Activated CD8-positive, alpha-beta T cell treated with anti-CD3 and anti-CD28 coated beads for 36 hours (primary cell): ENCODE measurements around the gene AHNAK. TPM values are rescaled to one million over a fixed set of nuclear protein-coding genes. Genes with fewer than 3 reads are reported as not detected.

Source experiments
- ATAC-seq: fragments of 200-7000 bp; cut with Tn5 transposase; one replicate; pipeline ENCODE4 v1.10.0; 2021; ENCODE audit warnings: mild to moderate bottlenecking, moderate library complexity
- CTCF ChIA-PET: fragments of 350-600 bp; sonication (Branson Sonifier 250); formaldehyde crosslinking; loops from one replicate; lab custom pipeline; 2021; ENCODE audit warnings: antibody characterized with exemption; lab: Charles Lee
- POLR2A ChIA-PET: fragments of 350-600 bp; sonication (Branson Sonifier 250); formaldehyde crosslinking; loops from one replicate; lab custom pipeline; 2021; ENCODE audit warnings: antibody characterized with exemption; lab: Charles Lee
- DNase-seq: peaks from one replicate; pipeline ENCODE4 v3.0.0-alpha.2; 2020
- H3K27ac Mint-ChIP-seq: one replicate; pipeline ENCODE4 v1.8.0; 2021; ENCODE audit warnings: mild to moderate bottlenecking, mixed read lengths
- H3K27me3 Mint-ChIP-seq: one replicate; pipeline ENCODE4 v1.8.0; 2021; ENCODE audit warnings: mixed read lengths
- H3K36me3 Mint-ChIP-seq: one replicate; pipeline ENCODE4 v1.8.0; 2021; ENCODE audit warnings: low read depth, mixed read lengths
- H3K4me1 Mint-ChIP-seq: one replicate; pipeline ENCODE4 v1.8.0; 2021; ENCODE audit warnings: low read depth, mixed read lengths
- H3K4me3 Mint-ChIP-seq: one replicate; pipeline ENCODE4 v1.8.0; 2021; ENCODE audit warnings: mild to moderate bottlenecking, moderate library complexity, mixed read lengths
- H3K9me3 Mint-ChIP-seq: one replicate; pipeline ENCODE4 v1.8.0; 2021; ENCODE audit warnings: mixed read lengths
- CTCF ChIP-seq: fragments of 200-600 bp; IDR thresholded peaks from one replicate; pipeline ENCODE4 v1.8.0; 2022; ENCODE audit warnings: antibody characterized with exemption, mild to moderate bottlenecking
- intact Hi-C: fragments of 100-400 bp; cut with micrococcal nuclease; formaldehyde crosslinking; loops from one replicate; pipeline ENCODE4 v1.10.0; 2022
- total RNA-seq, 2 experiments: library from RNA; stranded (reverse); gene quantifications; one replicate each; pipeline ENCODE4 v1.2.3, GENCODE V29; 2021

The AHNAK gene
- total RNA-seq, 2 experiments from 2014 or later = 41.1 to 43.0 TPM

- Mint-ChIP-seq H3K4me3 (no peak overlapping the region), H3K9me3 (no peaks in the 10 kb centered on the region), H3K27ac (no peak overlapping the region), H3K27me3 (no peaks in the 10 kb centered on the region), H3K4me1 (peaks cover 2% of the 10 kb centered on the region), H3K36me3 (no peaks in the 10 kb centered on the region)
- no peak for TF ChIP-seq CTCF
- ATAC-seq (no peak), DNase-seq (no peak)
- ChIA-PET POLR2A (interaction anchor here (0.6 kb wide), 1 partner anchor 128 kb away, joined by 4 read pairs; no protein-coding TSS in a partner anchor), CTCF (interaction anchor here (0.6 to 2.7 kb wide), 6 partner anchors 11 to 93 kb away, joined by 3 to 12 read pairs (median 4); no protein-coding TSS in a partner anchor)
- intact Hi-C loops = no loop called here
Observed at GRCh38 chr11:62487136-62487535, 59.5 kb downstream of the AHNAK start.

- H3K4me3 Mint-ChIP-seq = no peak overlapping the region
- H3K4me1 Mint-ChIP-seq = peaks cover 2% of the 10 kb centered on the region
- no peaks in the 10 kb centered on the region for H3K9me3 Mint-ChIP-seq
- H3K27ac Mint-ChIP-seq = no peak overlapping the region
- no peaks in the 10 kb centered on the region for H3K27me3 Mint-ChIP-seq
- H3K36me3 Mint-ChIP-seq = no peaks in the 10 kb centered on the region
- intact Hi-C loops = no loop called here
- no peak for DNase-seq
- TF ChIP-seq CTCF = no peak
- ChIA-PET CTCF (interaction anchor here (1.0 kb wide), 1 partner anchor 60 kb away, joined by 3 read pairs; no protein-coding TSS in a partner anchor), POLR2A (no interaction called here)
- no peak for ATAC-seq
Observed at GRCh38 chr11:62484352-62484751, 62.3 kb downstream of the AHNAK start.

- no peak for TF ChIP-seq CTCF
- H3K4me1 Mint-ChIP-seq = peaks cover 2% of the 10 kb centered on the region
- POLR2A ChIA-PET = no interaction called here
- H3K36me3 Mint-ChIP-seq = no peaks in the 10 kb centered on the region
- no peak overlapping the region for H3K27ac Mint-ChIP-seq
- CTCF ChIA-PET = no interaction called here
- intact Hi-C loops = no loop called here
- H3K27me3 Mint-ChIP-seq = no peaks in the 10 kb centered on the region
- ATAC-seq (no peak), DNase-seq (no peak)
- no peak overlapping the region for H3K4me3 Mint-ChIP-seq
- H3K9me3 Mint-ChIP-seq = no peaks in the 10 kb centered on the region
Observed at GRCh38 chr11:62482753-62483152, 63.9 kb downstream of the AHNAK start.

GRCh38 chr11:62479631-62480201 lies 66.9 kb downstream of the AHNAK start:
- no peaks in the 10 kb centered on the region for H3K4me1 Mint-ChIP-seq
- DNase-seq = no peak
- no peak overlapping the region for H3K27ac Mint-ChIP-seq
- ChIA-PET CTCF (interaction anchor here (1.0 kb wide), 1 partner anchor 55 kb away, joined by 4 read pairs; no protein-coding TSS in a partner anchor), POLR2A (no interaction called here)
- ATAC-seq = no peak
- H3K4me3 Mint-ChIP-seq = no peak overlapping the region
- no peaks in the 10 kb centered on the region for H3K36me3 Mint-ChIP-seq
- intact Hi-C loops = no loop called here
- H3K9me3 Mint-ChIP-seq = no peaks in the 10 kb centered on the region
- no peak for TF ChIP-seq CTCF
- H3K27me3 Mint-ChIP-seq = no peaks in the 10 kb centered on the region

GRCh38 chr11:62477927-62478326 lies 68.7 kb downstream of the AHNAK start:
- Mint-ChIP-seq H3K9me3 (no peaks in the 10 kb centered on the region), H3K27ac (no peak overlapping the region), H3K4me3 (no peak overlapping the region), H3K27me3 (no peaks in the 10 kb centered on the region), H3K4me1 (no peaks in the 10 kb centered on the region), H3K36me3 (no peaks in the 10 kb centered on the region)
- ATAC-seq = no peak
- intact Hi-C loops = no loop called here
- no peak for DNase-seq
- ChIA-PET CTCF (no interaction called here), POLR2A (no interaction called here)
- no peak for TF ChIP-seq CTCF
